Airway epithelial cell (primary cell): ENCODE measurements around the gene CGNL1. TPM values are rescaled to one million over a fixed set of nuclear protein-coding genes. Genes with fewer than 3 reads are reported as not detected.

ENCODE experiments used
- total RNA-seq: library from RNA; depleted of rRNA; stranded (reverse); fragments of >200 nt; gene quantifications from 2 replicates; pipeline ENCODE4 v1.2.3, GENCODE V29; 2015

The CGNL1 gene
- 0.56 and 0.71 TPM in 2 replicates for total RNA-seq

GRCh38 chr15:57375827-57376695 lies at the start of gene CGNL1:
Gene CGNL1 (plus strand): TSS chr15:57376505. CDS start chr15:57438000, 61,495 bp downstream.

GRCh38 chr15:57591822-57592367 lies 215.6 kb downstream of the CGNL1 start, which contains the start of gene MYZAP:
Gene MYZAP (plus strand): TSS chr15:57591904. CDS start chr15:57592035, 131 bp downstream.

Other genes starting within 250 kb of the CGNL1 start
- 3.5 and 5.1 TPM in 2 replicates for gene MYZAP, start 215.4 kb downstream of the CGNL1 start, total RNA-seq